HEK293 (cell line): ENCODE data around the gene MMP15.

Experiments
- BCL11A ChIP-seq: fragments of 450-650 bp; formaldehyde crosslinking; IDR thresholded peaks from 2 replicates; pipeline ENCODE4 v1.5.1; 2016; ENCODE audit warnings: low read depth, missing biosample characterization, missing genetic modification characterization
- SP3 ChIP-seq: fragments of 450-650 bp; formaldehyde crosslinking; IDR thresholded peaks from 2 replicates; pipeline ENCODE4 v1.5.1; 2016; ENCODE audit warnings: missing biosample characterization, missing genetic modification characterization
- ZNF155 ChIP-seq: fragments of 450-650 bp; formaldehyde crosslinking; IDR thresholded peaks from 2 replicates; pipeline ENCODE4 v1.5.1; 2016; ENCODE audit warnings: missing biosample characterization, missing genetic modification characterization
- ZNF776 ChIP-seq: fragments of 450-650 bp; formaldehyde crosslinking; IDR thresholded peaks from 2 replicates; pipeline ENCODE4 v1.5.0; 2017; ENCODE audit warnings: missing biosample characterization, missing genetic modification characterization, borderline replicate concordance
- TF ChIP-seq, protein P1 (sequence below): fragments of 450-650 bp; formaldehyde crosslinking; conservative IDR thresholded peaks from 2 replicates; pipeline ENCODE4 v1.5.1; 2016; ENCODE audit warnings: low read depth, missing biosample characterization, missing genetic modification characterization

- TF ChIP-seq, protein P1, sequence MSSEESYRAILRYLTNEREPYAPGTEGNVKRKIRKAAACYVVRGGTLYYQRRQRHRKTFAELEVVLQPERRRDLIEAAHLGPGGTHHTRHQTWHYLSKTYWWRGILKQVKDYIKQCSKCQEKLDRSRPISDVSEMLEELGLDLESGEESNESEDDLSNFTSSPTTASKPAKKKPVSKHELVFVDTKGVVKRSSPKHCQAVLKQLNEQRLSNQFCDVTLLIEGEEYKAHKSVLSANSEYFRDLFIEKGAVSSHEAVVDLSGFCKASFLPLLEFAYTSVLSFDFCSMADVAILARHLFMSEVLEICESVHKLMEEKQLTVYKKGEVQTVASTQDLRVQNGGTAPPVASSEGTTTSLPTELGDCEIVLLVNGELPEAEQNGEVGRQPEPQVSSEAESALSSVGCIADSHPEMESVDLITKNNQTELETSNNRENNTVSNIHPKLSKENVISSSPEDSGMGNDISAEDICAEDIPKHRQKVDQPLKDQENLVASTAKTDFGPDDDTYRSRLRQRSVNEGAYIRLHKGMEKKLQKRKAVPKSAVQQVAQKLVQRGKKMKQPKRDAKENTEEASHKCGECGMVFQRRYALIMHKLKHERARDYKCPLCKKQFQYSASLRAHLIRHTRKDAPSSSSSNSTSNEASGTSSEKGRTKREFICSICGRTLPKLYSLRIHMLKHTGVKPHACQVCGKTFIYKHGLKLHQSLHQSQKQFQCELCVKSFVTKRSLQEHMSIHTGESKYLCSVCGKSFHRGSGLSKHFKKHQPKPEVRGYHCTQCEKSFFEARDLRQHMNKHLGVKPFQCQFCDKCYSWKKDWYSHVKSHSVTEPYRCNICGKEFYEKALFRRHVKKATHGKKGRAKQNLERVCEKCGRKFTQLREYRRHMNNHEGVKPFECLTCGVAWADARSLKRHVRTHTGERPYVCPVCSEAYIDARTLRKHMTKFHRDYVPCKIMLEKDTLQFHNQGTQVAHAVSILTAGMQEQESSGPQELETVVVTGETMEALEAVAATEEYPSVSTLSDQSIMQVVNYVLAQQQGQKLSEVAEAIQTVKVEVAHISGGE (tag by site-specific recombination): no peak
- TF ChIP-seq BCL11A (tag by site-specific recombination) (no peak), SP3 (tag by site-specific recombination) (no peak), ZNF155 (tag by site-specific recombination) (no peak), ZNF776 (tag by site-specific recombination) (no peak)
Measured at GRCh38 chr16:58041628-58041955, 16.0 kb downstream of the MMP15 start.
